Stomach (tissue), 9 donors: ENCODE measurements around the gene CSDE1. TPM values are rescaled to one million over a fixed set of nuclear protein-coding genes. Genes with fewer than 3 reads are reported as not detected.
A peak's percentile ranks its signal among the peaks of the same experiment; 100 is the strongest.

ENCODE experiments used
- DNase-seq, 2 donors: peaks; one replicate each; pipeline versions ENCODE4 v3.0.0 to v3.0.0-alpha.2; 2013 to 2019
- H3K27ac ChIP-seq, 5 donors: fragments of 200-600 bp in 4 of 5; sonication (generic) in 4 of 5; one replicate each; pipeline ENCODE4 v1.5.1; 2013 to 2019; ENCODE audit warnings: mild to moderate bottlenecking in 1 of 5, moderate library complexity in 1 of 5
- H3K27me3 ChIP-seq, 3 donors: fragments of 200-600 bp; sonication (generic); one replicate each; pipeline ENCODE4 v1.5.1; 2017 to 2019; ENCODE audit warnings: mixed run types in 1 of 3
- H3K36me3 ChIP-seq, 4 donors: fragments of 200-600 bp; sonication (generic); 1 replicate in 3 of 4; 2 replicates in 1 of 4; pipeline ENCODE4 v1.5.1; 2016 to 2019
- H3K4me1 ChIP-seq, 4 donors: fragments of 200-600 bp; sonication (generic); one replicate each; pipeline ENCODE4 v1.5.1; 2016 to 2019
- H3K4me3 ChIP-seq, 4 donors: fragments of 200-600 bp; sonication (generic) in 3 of 4; one replicate each; pipeline ENCODE4 v1.5.1; 2016 to 2019; ENCODE audit warnings: mild to moderate bottlenecking in 1 of 4
- H3K9me3 ChIP-seq, 4 donors: fragments of 200-600 bp; sonication (generic); one replicate each; pipeline ENCODE4 v1.5.1; 2016 to 2019
- CTCF ChIP-seq, 7 experiments: fragments of 450-650 bp in 4 of 7; fragments of 200-600 bp in 3 of 7; sonication (generic) in 3 of 7; IDR thresholded peaks; one replicate each; pipeline ENCODE4 v1.5.1; 2016 to 2019; ENCODE audit warnings: antibody characterized with exemption in 7 of 7, control low read depth in 2 of 7, mild to moderate bottlenecking in 1 of 7
- EP300 ChIP-seq: sonication (generic); formaldehyde crosslinking; IDR thresholded peaks from one replicate; pipeline ENCODE4 v1.6.1; 2017; ENCODE audit warnings: antibody characterized with exemption
- POLR2A ChIP-seq, 4 donors: fragments of 450-650 bp; IDR thresholded peaks; one replicate each; pipeline ENCODE4 v1.6.1; 2016; ENCODE audit warnings: antibody characterized with exemption in 4 of 4, control low read depth in 2 of 4, mild to moderate bottlenecking in 1 of 4, moderate library complexity in 1 of 4
- POLR2AphosphoS5 ChIP-seq, 3 donors: sonication (generic); formaldehyde crosslinking; IDR thresholded peaks; one replicate each; pipeline ENCODE4 v1.6.1; 2016; ENCODE audit warnings: antibody characterized with exemption in 3 of 3
- WGBS, 5 donors: extraction: QIAGEN DNeasy Blood & Tissue Kit in 3 of 5; methylation state at CpG; one replicate each; pipeline versions ENCODE4 v1.1.5 to v1.1.7; 2013 to 2018; 5-methylcytosine and 5-hydroxymethylcytosine counted together
- intact Hi-C: fragments of 100-400 bp; cut with DNase I; formaldehyde crosslinking; loops from one replicate; pipeline ENCODE4 v1.15.1; 2023; ENCODE audit warnings: low total_unique reads
- polyA plus RNA-seq, 3 donors: library from polyadenylated mRNA; stranded (reverse); fragments of 200-250 nt; gene quantifications; one replicate each; pipeline ENCODE4 v1.2.3, GENCODE V29; 2013
- total RNA-seq, 5 donors: library from RNA; depleted of rRNA; stranded (reverse); fragments of >200 nt; gene quantifications; one replicate each; pipeline versions ENCODE4 v1.1.0 to v1.2.3, GENCODE V29; 2014 to 2016
- donor health status: healthy with polysubstance abuse.
- donor health status: Bipolar disorder and iron deficiency.
- donor health status: healthy.

Gene CSDE1
- total and polyA plus RNA-seq, 8 donors = 129 to 679 (median 374) TPM

GRCh38 chr1:114741963-114742746 is 15.6 kb downstream of the CSDE1 start:
- Histone ChIP-seq H3K4me3 (no peak overlapping the region), H3K36me3 (peaks cover 6 to 78% (median 59%) of the 10 kb centered on the region in 4 donors), H3K27me3 (no peaks in the 10 kb centered on the region), H3K4me1 (peaks cover 0 to 62% (median 31%) of the 10 kb centered on the region in 4 donors), H3K9me3 (no peaks in the 10 kb centered on the region), H3K27ac (no peak overlapping the region)
- DNase-seq = no peak
- WGBS, 5 donors = 85 to 92% (median 88%) methylated on average over 11 of the region's 11 CpGs
- intact Hi-C loops = no loop called here
- TF ChIP-seq EP300 (no peak), POLR2A (IDR thresholded peaks at IDR 0.05) (no peak), POLR2AphosphoS5 (IDR thresholded peaks at IDR 0.05) (no peak), CTCF (IDR thresholded peaks at IDR 0.05) (no peak)

- no peak for TF ChIP-seq POLR2A (IDR thresholded peaks at IDR 0.05)
- TF ChIP-seq CTCF (IDR thresholded peaks at IDR 0.05) = no peak
- no peak for TF ChIP-seq EP300
- TF ChIP-seq POLR2AphosphoS5 (IDR thresholded peaks at IDR 0.05) = no peak
- Histone ChIP-seq H3K4me3 (no peak overlapping the region), H3K36me3 (peaks cover 18 to 80% (median 68%) of the 10 kb centered on the region in 4 donors), H3K27me3 (no peaks in the 10 kb centered on the region), H3K9me3 (no peaks in the 10 kb centered on the region), H3K4me1 (peaks cover 0 to 55% (median 22%) of the 10 kb centered on the region in 4 donors), H3K27ac (no peak overlapping the region)
- no peak for DNase-seq
- WGBS, 5 donors = 94 to 100% (median 98%) methylated on average over 1 of the region's 1 CpG
- intact Hi-C loops = no loop called here
Observed at GRCh38 chr1:114740331-114740730, 17.5 kb downstream of the CSDE1 start.

DNA sequence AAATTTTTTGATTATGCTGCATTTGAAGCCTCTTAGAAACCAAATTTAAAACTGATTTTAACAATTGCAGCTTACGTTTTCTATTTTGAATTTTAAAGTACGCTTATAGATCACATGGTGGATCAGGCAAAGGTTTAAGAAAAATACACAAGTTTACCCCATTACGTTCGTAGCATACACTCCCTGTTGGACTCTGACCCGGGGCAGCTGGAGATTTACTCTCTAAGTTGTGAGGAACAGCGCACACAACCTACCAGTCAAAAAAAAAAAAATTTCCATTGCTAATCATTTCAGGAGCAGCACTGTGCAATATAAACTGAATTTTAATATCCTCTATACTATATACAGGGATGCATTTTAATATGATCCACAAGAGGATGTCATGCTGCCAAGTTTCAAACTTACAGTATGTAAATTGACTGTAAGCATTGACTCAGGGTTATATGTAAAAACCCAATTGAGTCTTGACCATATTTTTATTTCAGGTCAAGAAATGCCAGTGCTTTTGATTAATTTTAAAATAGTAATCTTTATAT is 20.4 kb downstream of the CSDE1 start:
- DNase-seq = peak in 1 of 2 donors; percentile 52
- 68 to 82% (median 69%) methylated on average over 6 of the region's 6 CpGs for WGBS, 5 donors
- no peaks in the 10 kb centered on the region for H3K27me3 ChIP-seq
- peaks cover 48 to 89% (median 87%) of the 10 kb centered on the region in 4 donors for H3K36me3 ChIP-seq
- no peaks in the 10 kb centered on the region for H3K9me3 ChIP-seq
- TF ChIP-seq POLR2A (IDR thresholded peaks at IDR 0.05) (no peak), EP300 (no peak), POLR2AphosphoS5 (IDR thresholded peaks at IDR 0.05) (no peak), CTCF (IDR thresholded peaks at IDR 0.05) (no peak)
- H3K27ac ChIP-seq = no peak overlapping the region
- H3K4me1 ChIP-seq = peaks cover 0 to 35% (median 8%) of the 10 kb centered on the region in 4 donors
- intact Hi-C loops = no loop called here
- H3K4me3 ChIP-seq = no peak overlapping the region

- Histone ChIP-seq H3K27me3 (no peaks in the 10 kb centered on the region), H3K36me3 (peaks cover 58 to 96% (median 94%) of the 10 kb centered on the region in 4 donors), H3K4me1 (peaks cover 0 to 25% (median 3%) of the 10 kb centered on the region in 4 donors), H3K27ac (no peak overlapping the region), H3K9me3 (no peaks in the 10 kb centered on the region), H3K4me3 (no peak overlapping the region)
- 40 to 73% (median 59%) methylated on average over 1 of the region's 1 CpG for WGBS, 5 donors
- DNase-seq = no peak
- intact Hi-C loops = no loop called here
- TF ChIP-seq EP300 (no peak), POLR2A (IDR thresholded peaks at IDR 0.05) (no peak), POLR2AphosphoS5 (IDR thresholded peaks at IDR 0.05) (no peak), CTCF (IDR thresholded peaks at IDR 0.05) (no peak)
Observed at GRCh38 chr1:114735479-114735878, 22.3 kb downstream of the CSDE1 start.
